Effector memory CD4-positive, alpha-beta T cell (primary cell): ENCODE results near the gene SMIM3.

Source experiments
- DNase-seq, 3 donors: peaks; one replicate each; pipeline ENCODE4 v3.0.0-alpha.2; 2020
- H3K27ac ChIP-seq: 2 replicates; pipeline ENCODE4 v1.7.0; 2013; ENCODE audit warnings: mild to moderate bottlenecking, low read length, moderate library complexity; ENCODE audit not compliant: insufficient read depth, poor library complexity, severe bottlenecking
- H3K27me3 ChIP-seq: replicated peaks from 2 replicates; pipeline ENCODE4 v1.7.0; 2013; ENCODE audit warnings: mild to moderate bottlenecking, low read length; ENCODE audit not compliant: insufficient read depth, control insufficient read depth, poor library complexity, severe bottlenecking
- H3K36me3 ChIP-seq: 2 replicates; pipeline ENCODE4 v1.7.0; 2013; ENCODE audit warnings: mild to moderate bottlenecking, low read length, moderate library complexity; ENCODE audit not compliant: control insufficient read depth, insufficient read depth
- H3K4me1 ChIP-seq: 2 replicates; pipeline ENCODE4 v1.7.0; 2013; ENCODE audit warnings: low read length, mild to moderate bottlenecking; ENCODE audit not compliant: control insufficient read depth, insufficient read depth, poor library complexity, severe bottlenecking
- H3K4me3 ChIP-seq: 2 replicates; pipeline ENCODE4 v1.7.0; 2013; ENCODE audit warnings: low read length, low read depth, mild to moderate bottlenecking; ENCODE audit not compliant: insufficient read depth, poor library complexity, severe bottlenecking
- H3K9me3 ChIP-seq: 2 replicates; pipeline ENCODE4 v1.7.0; 2013; ENCODE audit warnings: mild to moderate bottlenecking, low read length, moderate library complexity; ENCODE audit not compliant: control insufficient read depth

SMIM3 gene

DNA sequence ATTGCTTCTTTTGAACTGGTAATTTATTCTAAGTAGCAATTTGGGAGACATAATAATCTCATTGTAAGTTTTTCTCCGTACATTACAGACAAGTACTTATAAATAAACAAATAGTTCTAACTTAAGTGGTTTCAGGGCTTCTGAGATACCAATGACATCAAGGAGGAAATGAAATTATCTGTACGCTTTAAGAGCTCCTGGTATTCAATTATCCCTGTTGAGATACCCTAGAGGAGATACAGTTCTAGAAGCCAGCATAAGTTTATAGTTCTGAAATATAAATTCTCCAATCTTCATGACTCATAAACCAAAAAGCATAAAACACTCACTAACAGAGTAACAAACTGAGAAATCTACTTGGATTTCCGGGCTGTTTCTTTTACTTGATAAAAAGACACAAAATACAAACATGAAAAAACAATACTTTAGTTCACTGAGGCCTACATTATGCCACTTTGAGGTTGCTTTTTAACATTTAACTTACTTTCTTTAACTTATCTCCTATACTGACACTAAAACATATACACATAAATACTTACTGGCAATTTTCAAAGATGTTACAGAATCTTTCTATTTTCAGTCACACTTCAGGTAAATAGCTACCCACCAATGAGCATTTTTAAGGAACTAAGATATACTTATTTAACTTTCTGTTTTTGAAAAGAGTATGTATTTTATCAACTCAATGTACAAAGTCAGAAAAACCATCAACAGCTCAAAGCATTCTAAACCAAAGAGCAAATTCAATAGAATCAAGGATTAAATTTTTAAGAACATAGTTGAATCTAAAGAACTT is 27.3 kb upstream of the SMIM3 start:
- Histone ChIP-seq H3K27ac (no peak overlapping the region), H3K36me3 (peaks cover 33% of the 10 kb centered on the region), H3K9me3 (no peaks in the 10 kb centered on the region)

DNA sequence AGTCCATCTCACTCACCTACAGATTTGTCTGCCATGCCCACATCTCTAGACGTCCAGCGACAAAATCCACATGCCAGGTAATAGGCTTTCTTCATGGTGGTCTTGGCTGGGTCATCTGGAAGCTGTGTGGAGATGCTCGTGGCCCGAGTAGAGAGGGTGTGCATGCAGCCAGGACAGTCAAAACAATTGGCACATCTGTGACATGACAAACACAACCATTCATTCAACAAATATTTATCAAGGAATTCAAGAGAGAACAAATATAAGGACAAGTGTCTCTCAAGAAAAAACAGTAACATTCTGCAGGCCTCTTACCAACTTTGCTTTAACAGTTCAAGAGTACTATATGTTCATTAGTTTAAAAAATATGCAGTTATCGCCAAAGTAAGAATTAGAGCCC is 25.1 kb upstream of the SMIM3 start:
- Histone ChIP-seq H3K27ac (no peak overlapping the region), H3K4me1 (peaks cover 5% of the 10 kb centered on the region), H3K36me3 (peaks cover 33% of the 10 kb centered on the region)

More for the DNA sequence above, 27.3 kb upstream of the SMIM3 start:
- H3K4me3 ChIP-seq, result no peak overlapping the region
- no peaks in the 10 kb centered on the region for H3K27me3 ChIP-seq
- no peaks in the 10 kb centered on the region for H3K4me1 ChIP-seq
- no peak for DNase-seq

GRCh38 chr5:150753863-150754262 is 24.7 kb upstream of the SMIM3 start:
- Histone ChIP-seq H3K27me3 (no peaks in the 10 kb centered on the region), H3K4me1 (peaks cover 5% of the 10 kb centered on the region), H3K9me3 (no peaks in the 10 kb centered on the region), H3K36me3 (peaks cover 33% of the 10 kb centered on the region), H3K4me3 (no peak overlapping the region), H3K27ac (no peak overlapping the region)
- DNase-seq, result no peak

More for the DNA sequence above, 25.1 kb upstream of the SMIM3 start:
- DNase-seq, result no peak
- Histone ChIP-seq H3K4me3 (no peak overlapping the region), H3K9me3 (no peaks in the 10 kb centered on the region), H3K27me3 (no peaks in the 10 kb centered on the region)

GRCh38 chr5:150757087-150757649 is 21.4 kb upstream of the SMIM3 start:
- Histone ChIP-seq H3K36me3 (peaks cover 32% of the 10 kb centered on the region), H3K4me3 (no peak overlapping the region), H3K9me3 (no peaks in the 10 kb centered on the region), H3K4me1 (peaks cover 5% of the 10 kb centered on the region), H3K27me3 (no peaks in the 10 kb centered on the region), H3K27ac (no peak overlapping the region)
- DNase-seq, result no peak

DNA sequence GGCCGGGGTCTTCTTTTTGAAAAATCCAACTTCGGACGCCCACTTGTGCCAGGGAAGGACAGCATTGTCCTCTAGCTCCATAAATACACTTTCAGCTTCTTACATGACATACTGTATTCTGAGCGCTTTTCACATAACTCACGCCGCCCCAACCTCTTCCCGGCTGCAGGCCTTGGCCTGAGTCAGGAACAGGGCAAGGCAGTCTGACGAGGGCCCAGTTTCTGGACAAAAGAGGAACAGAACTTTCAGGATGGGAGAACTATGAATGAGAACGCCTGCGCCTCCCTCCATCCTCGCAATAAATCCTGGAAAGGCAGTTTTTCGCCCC is 20.4 kb upstream of the SMIM3 start:
- H3K36me3 ChIP-seq, result peaks cover 23% of the 10 kb centered on the region
- H3K27ac ChIP-seq, result peak overlapping the region; percentile 94
- H3K27me3 ChIP-seq, result no peaks in the 10 kb centered on the region
- H3K9me3 ChIP-seq, result no peaks in the 10 kb centered on the region
- peak overlapping the region; percentile 82 for H3K4me3 ChIP-seq
- DNase-seq, result no peak
- peaks cover 5% of the 10 kb centered on the region for H3K4me1 ChIP-seq

- peaks cover 5% of the 10 kb centered on the region for H3K4me1 ChIP-seq
Measured at GRCh38 chr5:150758531-150759333, 19.8 kb upstream of the SMIM3 start, which contains the start of gene DCTN4. DCTN4 (minus strand) TSS chr5:150759017; CDS start chr5:150758993, 24 bp downstream.

GRCh38 chr5:150759334-150759583 is 19.3 kb upstream of the SMIM3 start:
- DNase-seq, result no peak
- H3K27ac ChIP-seq, result peak overlapping the region; percentile 94

More at GRCh38 chr5:150758531-150759333, 19.8 kb upstream of the SMIM3 start, which contains the start of gene DCTN4:
- Histone ChIP-seq H3K27me3 (no peaks in the 10 kb centered on the region), H3K27ac (peak within 1 kb of the TSS; percentile 94), H3K36me3 (peaks cover 17% of the 10 kb centered on the region), H3K9me3 (no peaks in the 10 kb centered on the region), H3K4me3 (peak within 1 kb of the TSS; percentile 82)
- DNase-seq, result peak; percentile 84 to 93 (median 91)

GRCh38 chr5:150762211-150762610 is 16.3 kb upstream of the SMIM3 start:
- Histone ChIP-seq H3K4me3 (no peak overlapping the region), H3K27ac (no peak overlapping the region), H3K36me3 (no peaks in the 10 kb centered on the region), H3K4me1 (peaks cover 5% of the 10 kb centered on the region), H3K9me3 (no peaks in the 10 kb centered on the region), H3K27me3 (no peaks in the 10 kb centered on the region)
- no peak for DNase-seq

More at GRCh38 chr5:150759334-150759583, 19.3 kb upstream of the SMIM3 start:
- H3K9me3 ChIP-seq, result no peaks in the 10 kb centered on the region
- peak overlapping the region; percentile 82 for H3K4me3 ChIP-seq
- H3K27me3 ChIP-seq, result no peaks in the 10 kb centered on the region
- peaks cover 12% of the 10 kb centered on the region for H3K36me3 ChIP-seq
- H3K4me1 ChIP-seq, result peaks cover 5% of the 10 kb centered on the region

DNA sequence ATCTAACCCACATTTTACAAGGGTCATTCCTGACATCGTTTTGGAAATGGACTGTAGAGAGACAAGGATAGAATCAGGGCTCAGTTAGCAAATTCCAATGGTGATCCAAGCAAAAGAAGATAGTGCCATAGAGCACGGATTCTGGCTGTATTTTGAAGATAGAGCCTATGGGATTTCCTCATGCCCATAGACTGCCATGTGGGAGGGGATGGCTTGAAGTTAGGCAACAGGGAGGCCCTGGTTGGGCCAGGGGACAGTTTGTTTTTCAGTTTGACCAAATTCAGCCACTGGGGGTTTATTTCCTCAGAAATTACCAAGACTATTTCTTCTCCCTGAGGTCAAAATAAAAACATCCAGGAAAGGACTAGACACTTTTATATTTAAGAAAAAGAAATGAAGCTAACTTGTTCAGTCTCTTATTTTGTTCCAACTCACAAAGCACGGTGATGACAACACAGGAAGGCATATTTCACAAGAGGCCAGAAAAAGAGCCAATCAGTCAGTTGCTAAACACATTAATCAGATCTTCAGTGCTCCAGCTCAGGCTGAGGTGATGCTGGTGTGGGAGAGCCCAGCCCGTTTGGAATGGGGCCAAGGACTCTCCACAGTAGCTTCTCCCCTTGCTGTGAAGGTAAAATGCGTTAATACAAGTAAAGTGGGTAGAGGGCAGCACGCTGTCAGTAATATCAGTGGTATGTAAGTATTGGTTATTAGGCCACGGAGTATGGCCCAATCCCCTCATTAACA is 15.4 kb upstream of the SMIM3 start:
- Histone ChIP-seq H3K4me1 (no peaks in the 10 kb centered on the region), H3K4me3 (no peak overlapping the region), H3K36me3 (no peaks in the 10 kb centered on the region), H3K27me3 (no peaks in the 10 kb centered on the region), H3K27ac (no peak overlapping the region), H3K9me3 (no peaks in the 10 kb centered on the region)
- no peak for DNase-seq
